Memory B cell (primary cell): ENCODE measurements around the gene DIO1.
A peak's percentile ranks its signal among the peaks of the same experiment; 100 is the strongest.
"Not testable (repeated sequence)": the region's sequence is repeated elsewhere in the genome, so short reads cannot be mapped to it uniquely, and the experiment has no call there.

Source experiments
- ATAC-seq: fragments of 150-1000 bp; cut with Tn5 transposase; 2 replicates; pipeline ENCODE4 v1.10.0; 2021; ENCODE audit warnings: low read depth, mild to moderate bottlenecking, moderate library complexity
- DNase-seq, 2 donors: peaks; one replicate each; pipeline ENCODE4 v3.0.0; 2022; ENCODE audit warnings: low spot score in 2 of 2
- H3K27ac Mint-ChIP-seq: one replicate; pipeline ENCODE4 v1.8.0; 2022; ENCODE audit warnings: mild to moderate bottlenecking, moderate library complexity, mixed read lengths
- H3K27me3 Mint-ChIP-seq: one replicate; pipeline ENCODE4 v1.8.0; 2022; ENCODE audit warnings: mixed read lengths
- H3K36me3 Mint-ChIP-seq: one replicate; pipeline ENCODE4 v1.8.0; 2022; ENCODE audit warnings: mild to moderate bottlenecking, mixed read lengths
- H3K4me1 Mint-ChIP-seq: one replicate; pipeline ENCODE4 v1.8.0; 2022; ENCODE audit warnings: mixed read lengths
- H3K4me3 Mint-ChIP-seq: one replicate; pipeline ENCODE4 v1.8.0; 2022; ENCODE audit warnings: mild to moderate bottlenecking, moderate library complexity, mixed read lengths
- H3K9me3 Mint-ChIP-seq: one replicate; pipeline ENCODE4 v1.8.0; 2022; ENCODE audit warnings: mixed read lengths

Gene DIO1

GRCh38 chr1:53893999-53894636, at the start of gene DIO1:
Gene DIO1, plus strand, starts transcription at chr1:53894187. Its CDS starts 24 bp downstream, at chr1:53894211.
- ATAC-seq = no peak
- no peak for DNase-seq
- peaks cover 9% of the 10 kb centered on the region for H3K27me3 Mint-ChIP-seq
- peaks cover 12% of the 10 kb centered on the region for H3K4me1 Mint-ChIP-seq
- H3K9me3 Mint-ChIP-seq = no peaks in the 10 kb centered on the region
- H3K4me3 Mint-ChIP-seq = no peak within 1 kb of the TSS
- no peak within 1 kb of the TSS for H3K27ac Mint-ChIP-seq
- peaks cover 4% of the 10 kb centered on the region for H3K36me3 Mint-ChIP-seq

GRCh38 chr1:53847980-53848379, 46.0 kb upstream of the DIO1 start:
- H3K27me3 Mint-ChIP-seq = no peaks in the 10 kb centered on the region
- H3K9me3 Mint-ChIP-seq = no peaks in the 10 kb centered on the region
- no peak for DNase-seq
- ATAC-seq = no peak
- H3K4me1 Mint-ChIP-seq = no peaks in the 10 kb centered on the region
- no peak overlapping the region for H3K27ac Mint-ChIP-seq
- peaks cover 18% of the 10 kb centered on the region for H3K36me3 Mint-ChIP-seq
- no peak overlapping the region for H3K4me3 Mint-ChIP-seq

GRCh38 chr1:53850082-53850673, 43.8 kb upstream of the DIO1 start:
- Mint-ChIP-seq H3K4me3 (no peak overlapping the region), H3K4me1 (no peaks in the 10 kb centered on the region), H3K27ac (no peak overlapping the region), H3K36me3 (peaks cover 30% of the 10 kb centered on the region), H3K9me3 (no peaks in the 10 kb centered on the region), H3K27me3 (no peaks in the 10 kb centered on the region)
- ATAC-seq (no peak), DNase-seq (no peak)

DNA sequence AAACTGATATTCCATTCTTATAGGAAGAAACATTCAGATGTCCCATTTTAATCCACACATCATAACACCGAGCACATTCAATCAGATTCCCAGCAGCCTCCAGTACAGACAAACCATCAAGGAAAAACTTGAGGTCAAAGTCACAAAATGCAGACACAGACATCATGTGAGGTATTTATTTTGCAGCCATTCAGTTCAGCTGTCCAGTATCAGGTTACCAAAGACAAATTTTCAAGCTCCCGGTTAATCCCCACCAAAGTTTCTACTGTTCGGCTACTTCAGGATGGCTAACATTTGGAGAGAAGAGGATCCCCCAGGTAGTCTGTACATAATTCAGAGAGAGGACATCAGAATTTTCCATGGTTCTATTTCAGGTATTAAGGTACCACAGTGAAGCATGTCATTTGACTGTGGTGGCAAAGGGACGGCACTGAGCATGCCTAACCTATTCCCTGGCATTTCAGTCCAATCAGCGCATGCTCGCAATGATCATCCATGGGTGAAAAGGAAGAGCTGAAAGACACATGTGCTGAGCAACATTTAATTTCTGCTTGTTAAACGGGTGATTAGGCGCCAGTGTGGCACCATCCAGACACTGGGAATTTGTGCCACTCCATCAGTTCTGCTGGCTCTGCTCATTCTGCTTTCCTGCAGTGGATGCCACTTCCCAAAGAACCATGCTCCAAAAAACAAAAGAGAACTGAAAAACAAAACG, 42.3 kb upstream of the DIO1 start:
- Mint-ChIP-seq H3K27me3 (no peaks in the 10 kb centered on the region), H3K36me3 (peaks cover 39% of the 10 kb centered on the region), H3K9me3 (no peaks in the 10 kb centered on the region), H3K4me1 (no peaks in the 10 kb centered on the region), H3K27ac (no peak overlapping the region), H3K4me3 (no peak overlapping the region)
- no peak for ATAC-seq
- no peak for DNase-seq

GRCh38 chr1:53860967-53861411, 33.0 kb upstream of the DIO1 start:
- H3K36me3 Mint-ChIP-seq = peaks cover 19% of the 10 kb centered on the region

DNA sequence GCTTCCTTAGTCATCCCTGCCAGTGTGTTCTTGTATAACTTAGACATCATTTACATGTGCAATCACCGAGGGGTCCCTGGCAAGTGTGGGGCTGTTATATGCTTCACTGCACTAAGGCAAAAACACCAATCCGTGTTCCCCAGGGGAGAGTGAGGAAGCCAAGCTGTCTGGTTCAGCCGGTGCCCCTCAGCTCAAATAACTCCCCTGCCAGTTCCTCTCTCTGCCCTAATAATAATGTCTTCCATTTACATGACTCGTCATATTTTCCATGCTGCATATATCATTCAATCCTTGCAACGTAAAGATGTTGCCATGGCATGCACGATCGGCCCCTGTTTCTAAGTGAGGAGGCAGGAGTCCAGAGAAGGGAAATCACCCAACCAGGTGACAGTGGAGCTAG, 31.5 kb upstream of the DIO1 start:
- Mint-ChIP-seq H3K4me3 (no peak overlapping the region), H3K27ac (peak overlapping the region; percentile 13), H3K4me1 (peaks cover 17% of the 10 kb centered on the region), H3K36me3 (peaks cover 19% of the 10 kb centered on the region), H3K9me3 (no peaks in the 10 kb centered on the region), H3K27me3 (no peaks in the 10 kb centered on the region)
- DNase-seq = no peak
- ATAC-seq = peak; percentile 19

More at GRCh38 chr1:53860967-53861411, 33.0 kb upstream of the DIO1 start:
- no peak overlapping the region for H3K27ac Mint-ChIP-seq
- ATAC-seq (peak; percentile 80), DNase-seq (peak; percentile 38 to 58)
- H3K9me3 Mint-ChIP-seq = no peaks in the 10 kb centered on the region
- peaks cover 17% of the 10 kb centered on the region for H3K4me1 Mint-ChIP-seq
- H3K27me3 Mint-ChIP-seq = no peaks in the 10 kb centered on the region
- no peak overlapping the region for H3K4me3 Mint-ChIP-seq

DNA sequence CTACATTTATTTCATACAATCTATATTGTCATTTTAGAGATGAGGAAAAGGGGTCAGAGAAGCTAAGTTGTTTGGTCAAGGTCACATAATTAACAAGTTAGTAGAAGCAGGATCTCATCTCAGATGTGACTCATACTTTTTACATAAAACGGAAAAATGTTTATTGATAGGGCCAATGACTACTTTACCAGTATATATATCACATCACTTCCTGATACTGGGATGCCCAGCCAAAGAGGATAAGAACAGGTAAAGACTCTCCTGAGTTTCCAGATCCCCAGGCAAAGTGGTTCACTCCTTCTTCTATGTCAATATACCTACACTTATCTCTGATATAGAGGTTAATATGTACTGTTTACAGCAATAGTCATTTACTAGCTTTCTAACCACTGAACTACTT, 25.4 kb upstream of the DIO1 start:
- Mint-ChIP-seq H3K4me3 (no peak overlapping the region), H3K27ac (no peak overlapping the region), H3K9me3 (no peaks in the 10 kb centered on the region), H3K4me1 (peaks cover 3% of the 10 kb centered on the region), H3K36me3 (peaks cover 20% of the 10 kb centered on the region), H3K27me3 (no peaks in the 10 kb centered on the region)
- no peak for ATAC-seq
- DNase-seq = no peak

GRCh38 chr1:53869454-53870117, 24.4 kb upstream of the DIO1 start:
- peak; percentile 99 for ATAC-seq
- H3K27ac Mint-ChIP-seq = peak overlapping the region; percentile 38
- peak in 1 of 2 donors; percentile 25 for DNase-seq
- H3K9me3 Mint-ChIP-seq = no peaks in the 10 kb centered on the region
- H3K36me3 Mint-ChIP-seq = peaks cover 19% of the 10 kb centered on the region
- no peaks in the 10 kb centered on the region for H3K27me3 Mint-ChIP-seq
- peaks cover 3% of the 10 kb centered on the region for H3K4me1 Mint-ChIP-seq
- peak overlapping the region; percentile 24 for H3K4me3 Mint-ChIP-seq

DNA sequence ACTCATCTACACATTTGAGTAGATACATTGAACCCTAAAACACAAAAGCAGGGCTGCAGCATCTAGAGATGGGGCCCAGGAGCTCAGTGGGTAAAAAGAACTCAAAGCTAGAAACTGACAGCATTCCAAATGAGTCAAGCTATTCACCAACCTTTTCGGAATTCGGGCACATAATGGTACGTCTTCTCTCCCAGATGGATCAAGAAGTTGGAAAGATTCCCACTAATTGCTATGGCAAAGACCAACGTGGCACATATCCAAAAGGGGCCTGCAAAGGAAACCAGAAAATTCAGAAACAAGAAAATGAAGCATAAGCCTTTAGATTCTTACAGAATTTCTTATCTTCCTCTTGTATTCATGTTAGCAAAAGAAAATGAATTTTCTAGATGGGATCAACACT, 22.8 kb upstream of the DIO1 start:
- H3K9me3 Mint-ChIP-seq = no peaks in the 10 kb centered on the region
- H3K4me1 Mint-ChIP-seq = peaks cover 3% of the 10 kb centered on the region
- no peak for DNase-seq
- H3K4me3 Mint-ChIP-seq = no peak overlapping the region
- no peak overlapping the region for H3K27ac Mint-ChIP-seq
- no peaks in the 10 kb centered on the region for H3K27me3 Mint-ChIP-seq
- no peak for ATAC-seq
- H3K36me3 Mint-ChIP-seq = peaks cover 25% of the 10 kb centered on the region

DNA sequence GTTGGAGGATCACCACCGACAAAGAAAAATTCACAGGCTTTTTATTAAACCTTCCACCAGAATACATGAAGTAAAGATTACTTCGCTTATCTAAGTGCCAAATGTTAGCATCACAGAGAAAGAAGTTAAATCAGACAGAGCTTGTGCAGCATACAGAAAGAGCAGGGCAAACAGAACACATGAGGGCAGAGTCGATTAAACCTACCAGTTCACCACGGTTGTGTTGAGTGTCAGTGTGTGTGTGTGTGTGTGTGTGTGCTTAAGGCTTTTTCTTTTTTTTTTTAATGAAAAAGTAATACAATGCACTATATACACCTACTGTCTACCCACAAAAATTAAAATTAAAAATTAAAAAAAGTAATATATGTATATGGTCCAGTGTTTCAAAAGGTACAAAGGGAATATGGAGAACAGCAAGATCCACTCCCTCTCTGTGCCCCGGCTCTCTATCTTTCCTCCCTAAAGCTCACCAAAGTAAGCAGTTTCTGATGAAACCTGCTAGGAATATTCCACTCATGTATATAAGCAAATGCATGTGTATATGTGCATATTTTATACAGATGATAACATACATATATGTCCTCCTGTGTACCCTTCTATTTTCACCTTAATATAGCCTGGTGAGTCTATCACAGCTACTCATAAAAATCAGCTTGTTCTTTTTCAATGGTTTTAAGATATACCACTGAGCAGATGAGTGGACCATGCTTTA, 22.1 kb upstream of the DIO1 start:
- Mint-ChIP-seq H3K27me3 (no peaks in the 10 kb centered on the region), H3K9me3 (no peaks in the 10 kb centered on the region), H3K4me3 (no peak overlapping the region), H3K4me1 (peaks cover 3% of the 10 kb centered on the region), H3K27ac (no peak overlapping the region), H3K36me3 (peaks cover 21% of the 10 kb centered on the region)
- ATAC-seq (no peak), DNase-seq (no peak)

GRCh38 chr1:53875150-53875549, 18.8 kb upstream of the DIO1 start:
- DNase-seq, H3K27me3 Mint-ChIP-seq, H3K9me3 Mint-ChIP-seq, H3K4me1 Mint-ChIP-seq, H3K4me3 Mint-ChIP-seq, H3K27ac Mint-ChIP-seq, ATAC-seq: not testable (repeated sequence)
- H3K36me3 Mint-ChIP-seq = peaks cover 29% of the 10 kb centered on the region

DNA sequence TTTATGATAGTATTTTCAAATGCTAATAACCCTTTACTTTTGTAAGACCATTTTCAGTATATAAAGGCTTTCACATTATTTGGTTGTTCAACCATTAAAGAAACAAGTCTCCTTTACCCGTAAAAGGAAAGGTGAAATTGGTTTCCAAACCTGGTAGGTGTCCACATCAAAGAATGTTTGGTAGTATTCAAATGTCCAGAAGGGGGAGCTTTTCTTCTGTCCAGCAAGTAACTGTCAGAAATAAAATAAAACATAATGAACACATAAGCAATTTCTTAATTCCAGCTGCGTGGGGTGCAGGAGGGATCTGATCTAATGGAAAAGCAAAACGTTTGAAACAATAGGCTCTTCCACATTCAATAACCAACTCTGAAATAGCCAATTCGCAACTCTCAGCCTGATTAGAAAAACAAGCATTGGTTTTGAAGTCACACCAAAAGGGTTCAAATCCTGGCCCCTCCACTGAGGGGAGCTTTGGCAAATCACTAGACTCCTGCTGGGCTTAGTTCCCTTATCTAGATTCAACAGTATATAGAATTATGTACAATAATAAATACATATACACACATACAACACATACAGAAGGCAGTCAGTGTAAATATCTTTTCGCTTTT, 15.4 kb upstream of the DIO1 start:
- H3K9me3 Mint-ChIP-seq = peaks cover 4% of the 10 kb centered on the region
- H3K4me1 Mint-ChIP-seq = peaks cover 6% of the 10 kb centered on the region
- no peak overlapping the region for H3K4me3 Mint-ChIP-seq
- ATAC-seq (no peak), DNase-seq (peak in 1 of 2 donors; percentile 10)
- H3K27ac Mint-ChIP-seq = no peak overlapping the region
- no peaks in the 10 kb centered on the region for H3K27me3 Mint-ChIP-seq
- H3K36me3 Mint-ChIP-seq = peaks cover 41% of the 10 kb centered on the region

DNA sequence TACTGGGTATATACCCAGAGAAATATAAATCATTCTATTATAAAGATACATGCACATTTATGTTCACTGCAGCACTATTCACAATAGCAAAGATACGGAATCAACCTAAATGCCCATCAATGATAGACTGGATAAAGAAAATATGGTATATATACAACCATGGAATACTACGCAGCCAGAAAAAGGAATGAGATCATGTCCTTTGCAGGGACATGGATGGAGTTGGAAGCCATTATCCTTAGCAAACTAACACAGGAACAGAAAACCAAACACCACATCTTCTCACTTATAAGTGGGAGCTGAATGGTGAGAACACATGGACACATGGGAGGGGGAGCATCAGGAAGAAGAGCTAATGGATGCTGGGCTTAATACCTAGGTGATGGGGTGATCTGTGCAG, 12.1 kb upstream of the DIO1 start:
- peaks cover 35% of the 10 kb centered on the region for H3K36me3 Mint-ChIP-seq

More for the DNA sequence above, 12.1 kb upstream of the DIO1 start:
- ATAC-seq, H3K27ac Mint-ChIP-seq, H3K4me3 Mint-ChIP-seq, H3K4me1 Mint-ChIP-seq, DNase-seq, H3K9me3 Mint-ChIP-seq, H3K27me3 Mint-ChIP-seq: not testable (repeated sequence)
